Parathyroid adenoma (tissue), 2 donors: ENCODE measurements around the gene HNRNPR.
A peak's percentile ranks its signal among the peaks of the same experiment; 100 is the strongest.

Source experiments
- H2AFZ ChIP-seq: fragments of 300-600 bp; sonication (generic); one replicate; pipeline ENCODE4 v1.7.0; 2017; ENCODE audit warnings: antibody characterized with exemption, mild to moderate bottlenecking
- H3K27ac ChIP-seq: fragments of 300-600 bp; sonication (generic); one replicate; pipeline ENCODE4 v1.7.0; 2017
- H3K27me3 ChIP-seq: fragments of 300-600 bp; sonication (generic); one replicate; pipeline ENCODE4 v1.7.0; 2017; ENCODE audit warnings: low read length; ENCODE audit not compliant: control insufficient read depth, insufficient read depth
- H3K36me3 ChIP-seq: fragments of 300-600 bp; sonication (generic); one replicate; pipeline ENCODE4 v1.7.0; 2017; ENCODE audit warnings: low read length; ENCODE audit not compliant: control insufficient read depth, insufficient read depth
- H3K4me1 ChIP-seq: fragments of 300-600 bp; sonication (generic); one replicate; pipeline ENCODE4 v1.7.0; 2017; ENCODE audit warnings: control low read depth
- H3K4me2 ChIP-seq: fragments of 300-600 bp; sonication (generic); one replicate; pipeline ENCODE4 v1.7.0; 2017; ENCODE audit warnings: low read length
- H3K4me3 ChIP-seq: fragments of 300-600 bp; sonication (generic); one replicate; pipeline ENCODE4 v1.7.0; 2017; ENCODE audit warnings: low read depth, low read length
- H3K79me2 ChIP-seq: fragments of 300-600 bp; sonication (generic); one replicate; pipeline ENCODE4 v1.7.0; 2017; ENCODE audit warnings: control low read depth
- H3K9ac ChIP-seq: fragments of 300-600 bp; sonication (generic); one replicate; pipeline ENCODE4 v1.7.0; 2017; ENCODE audit warnings: mild to moderate bottlenecking
- H3K9me3 ChIP-seq: fragments of 300-600 bp; sonication (generic); one replicate; pipeline ENCODE4 v1.7.0; 2017; ENCODE audit warnings: low read length; ENCODE audit not compliant: control insufficient read depth
- TF ChIP-seq, protein P1 (sequence below): fragments of 300-600 bp; sonication (generic); IDR thresholded peaks from one replicate; pipeline ENCODE4 v1.7.0; 2017; ENCODE audit warnings: antibody characterized with exemption, mild to moderate bottlenecking
- donor health status: primary hyperparathyroidism.

Gene HNRNPR

DNA sequence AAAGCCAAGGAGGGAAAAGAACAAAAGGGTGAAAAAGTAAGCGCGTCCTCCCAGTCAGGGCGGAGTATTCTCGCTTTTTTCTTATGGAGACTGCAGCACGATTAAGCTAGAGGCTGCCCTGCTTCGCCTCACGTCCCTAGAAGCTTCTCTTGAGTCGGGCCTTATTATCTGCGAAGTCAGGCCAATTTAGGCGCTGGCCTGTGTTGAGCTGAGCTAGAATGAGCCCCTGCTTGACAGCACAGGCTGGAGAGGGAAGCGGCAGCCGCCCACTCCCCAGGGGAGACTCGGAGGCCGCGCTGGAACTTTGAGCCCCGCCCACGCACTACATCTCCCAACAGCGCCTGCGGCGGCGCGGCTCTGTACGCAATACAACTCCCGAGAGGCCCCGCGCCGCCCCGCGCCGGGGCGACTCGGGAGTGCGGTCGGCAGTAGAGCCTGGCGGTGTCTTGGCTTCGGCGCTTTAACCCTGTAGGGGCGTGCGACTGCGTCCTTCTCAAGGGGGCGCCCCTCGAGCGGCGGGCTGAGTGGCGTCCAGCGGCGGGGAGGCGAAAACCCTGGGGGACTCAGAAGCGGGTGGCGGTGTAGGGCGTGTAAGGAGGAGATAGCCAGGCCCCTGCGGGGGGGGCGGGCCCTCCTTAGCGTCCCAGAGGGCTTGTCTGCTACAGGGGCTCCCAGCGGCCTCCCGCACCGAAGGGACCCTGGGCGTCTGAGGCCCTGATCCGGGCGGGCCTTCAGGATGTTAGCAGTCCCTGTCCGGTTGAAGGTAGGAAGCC is 24.7 kb upstream of the HNRNPR start:
- Histone ChIP-seq H2AFZ (peak overlapping the region; percentile 98), H3K4me1 (peaks cover 7% of the 10 kb centered on the region), H3K9ac (peak overlapping the region; percentile 32), H3K4me3 (peak overlapping the region; percentile 99), H3K36me3 (no peaks in the 10 kb centered on the region), H3K4me2 (peak overlapping the region; percentile 99), H3K9me3 (no peaks in the 10 kb centered on the region), H3K27ac (peak overlapping the region; percentile 95), H3K79me2 (no peaks in the 10 kb centered on the region), H3K27me3 (no peaks in the 10 kb centered on the region)
- TF ChIP-seq, protein P1, sequence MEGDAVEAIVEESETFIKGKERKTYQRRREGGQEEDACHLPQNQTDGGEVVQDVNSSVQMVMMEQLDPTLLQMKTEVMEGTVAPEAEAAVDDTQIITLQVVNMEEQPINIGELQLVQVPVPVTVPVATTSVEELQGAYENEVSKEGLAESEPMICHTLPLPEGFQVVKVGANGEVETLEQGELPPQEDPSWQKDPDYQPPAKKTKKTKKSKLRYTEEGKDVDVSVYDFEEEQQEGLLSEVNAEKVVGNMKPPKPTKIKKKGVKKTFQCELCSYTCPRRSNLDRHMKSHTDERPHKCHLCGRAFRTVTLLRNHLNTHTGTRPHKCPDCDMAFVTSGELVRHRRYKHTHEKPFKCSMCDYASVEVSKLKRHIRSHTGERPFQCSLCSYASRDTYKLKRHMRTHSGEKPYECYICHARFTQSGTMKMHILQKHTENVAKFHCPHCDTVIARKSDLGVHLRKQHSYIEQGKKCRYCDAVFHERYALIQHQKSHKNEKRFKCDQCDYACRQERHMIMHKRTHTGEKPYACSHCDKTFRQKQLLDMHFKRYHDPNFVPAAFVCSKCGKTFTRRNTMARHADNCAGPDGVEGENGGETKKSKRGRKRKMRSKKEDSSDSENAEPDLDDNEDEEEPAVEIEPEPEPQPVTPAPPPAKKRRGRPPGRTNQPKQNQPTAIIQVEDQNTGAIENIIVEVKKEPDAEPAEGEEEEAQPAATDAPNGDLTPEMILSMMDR: peak; percentile 10

DNA sequence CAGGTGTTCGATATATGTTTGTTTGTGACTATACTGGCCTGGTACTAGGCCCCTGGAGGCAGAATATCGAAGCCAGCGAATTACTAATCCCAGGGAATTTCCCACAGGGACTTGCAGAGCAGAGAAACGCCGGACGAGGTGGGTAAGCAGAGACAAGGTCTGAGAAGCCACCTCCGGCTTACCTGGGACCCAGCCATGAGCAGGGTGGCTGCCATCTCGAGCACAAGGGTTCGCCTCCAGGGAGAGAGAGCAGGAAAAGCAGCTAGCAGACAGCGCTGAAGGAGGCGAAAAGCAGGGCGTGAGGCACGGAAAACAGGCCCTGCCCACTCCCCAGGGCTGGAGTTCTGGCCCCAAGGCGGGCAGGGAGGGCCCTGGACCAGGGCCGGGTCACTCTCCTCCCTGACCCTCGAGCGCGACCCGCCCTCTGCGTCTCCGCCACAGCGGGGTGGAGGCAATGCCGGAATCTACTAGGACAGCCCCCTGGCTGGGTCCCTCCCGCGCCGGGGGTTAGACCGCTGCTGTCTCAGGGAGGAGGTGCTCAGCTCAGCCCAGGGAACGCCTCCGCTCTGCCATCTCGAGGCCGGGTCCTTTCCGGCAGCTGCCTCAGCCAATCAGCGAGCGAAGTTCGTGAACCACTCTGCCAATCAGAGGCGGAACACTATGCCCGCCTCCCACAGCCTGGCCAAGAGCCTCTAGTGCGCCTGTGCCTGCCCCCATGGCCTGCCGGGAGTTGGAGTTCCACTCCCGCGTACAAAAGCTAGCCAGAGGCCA is 23.9 kb upstream of the HNRNPR start:
- Histone ChIP-seq H3K9ac (no peak overlapping the region), H3K4me1 (peaks cover 7% of the 10 kb centered on the region), H3K4me2 (peak overlapping the region; percentile 99), H3K36me3 (peaks cover 1% of the 10 kb centered on the region), H3K27me3 (no peaks in the 10 kb centered on the region), H3K79me2 (no peaks in the 10 kb centered on the region), H3K27ac (peak overlapping the region; percentile 95), H3K9me3 (no peaks in the 10 kb centered on the region), H3K4me3 (peak overlapping the region; percentile 99), H2AFZ (peak overlapping the region; percentile 98)
- TF ChIP-seq, protein P1: no peak

DNA sequence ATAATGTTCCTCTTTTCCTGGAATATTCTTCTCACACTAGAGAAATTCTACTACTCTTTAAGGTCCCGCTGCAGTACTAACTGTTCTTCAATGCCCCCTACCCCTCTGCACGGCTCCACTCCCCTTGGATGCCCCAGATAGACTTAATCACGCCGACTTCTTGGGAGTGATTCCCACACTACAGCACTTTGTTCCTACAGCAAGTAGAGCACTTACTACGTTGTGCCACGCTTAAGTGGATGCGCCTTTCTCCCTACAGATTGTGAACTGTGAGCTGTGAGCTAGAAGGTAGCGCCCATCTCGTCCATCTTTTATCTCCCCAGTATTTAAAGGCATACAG is 23.3 kb upstream of the HNRNPR start:
- H2AFZ ChIP-seq: peak overlapping the region; percentile 88
- H3K27ac ChIP-seq: peak overlapping the region; percentile 95
- H3K4me1 ChIP-seq: peaks cover 7% of the 10 kb centered on the region
- H3K9me3 ChIP-seq: no peaks in the 10 kb centered on the region
- H3K79me2 ChIP-seq: peaks cover under 1% of the 10 kb centered on the region
- peak overlapping the region; percentile 99 for H3K4me2 ChIP-seq
- no peaks in the 10 kb centered on the region for H3K27me3 ChIP-seq
- TF ChIP-seq, protein P1: no peak
- peak overlapping the region; percentile 99 for H3K4me3 ChIP-seq
- H3K36me3 ChIP-seq: peaks cover 7% of the 10 kb centered on the region
- H3K9ac ChIP-seq: no peak overlapping the region

DNA sequence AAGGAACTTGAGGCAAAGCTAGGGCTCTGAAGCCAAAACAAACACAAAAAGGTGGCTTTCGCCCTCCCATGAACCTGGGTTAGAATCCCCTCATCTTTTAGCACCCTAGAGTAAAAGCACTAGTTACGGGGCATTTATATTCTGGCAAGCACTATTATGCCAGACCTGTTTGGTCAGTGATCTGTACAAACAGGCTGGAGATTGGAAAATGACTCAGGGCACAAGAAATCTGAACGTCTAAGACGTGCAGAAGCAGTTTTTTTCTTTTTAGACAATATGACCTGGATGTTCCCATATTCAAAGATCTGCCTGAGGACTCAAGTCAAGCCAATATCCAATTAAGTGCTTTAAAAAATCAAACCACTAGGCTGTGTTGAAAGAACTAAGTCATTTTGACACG is 22.5 kb upstream of the HNRNPR start:
- no peak overlapping the region for H2AFZ ChIP-seq
- H3K36me3 ChIP-seq: peaks cover 12% of the 10 kb centered on the region
- H3K27me3 ChIP-seq: no peaks in the 10 kb centered on the region
- H3K4me3 ChIP-seq: no peak overlapping the region
- no peak overlapping the region for H3K4me2 ChIP-seq
- peaks cover 4% of the 10 kb centered on the region for H3K79me2 ChIP-seq
- no peak overlapping the region for H3K27ac ChIP-seq
- no peak overlapping the region for H3K9ac ChIP-seq
- peaks cover 7% of the 10 kb centered on the region for H3K4me1 ChIP-seq
- TF ChIP-seq, protein P1: no peak
- no peaks in the 10 kb centered on the region for H3K9me3 ChIP-seq
